H1 (cell line): ENCODE data around the gene TXNRD2. TPM values are rescaled to one million over a fixed set of nuclear protein-coding genes. Genes with fewer than 3 reads are reported as not detected.
A peak's percentile ranks its signal among the peaks of the same experiment; 100 is the strongest.

Experiments used
- CTCF ChIA-PET: fragments of 300-600 bp; sonication (Branson Sonifier 250); formaldehyde crosslinking; loops from one replicate; lab custom pipeline; 2021; ENCODE audit not compliant: partially characterized antibody; lab: Charles Lee
- POLR2A ChIA-PET: fragments of 300-600 bp; sonication (Branson Sonifier 250); formaldehyde crosslinking; loops from one replicate; lab custom pipeline; 2021; ENCODE audit warnings: inconsistent platforms; ENCODE audit not compliant: partially characterized antibody; lab: Charles Lee
- DNase-seq, 2 experiments: peaks; one replicate each; pipeline versions ENCODE4 v3.0.0 to v3.0.0-alpha.2; 2010 to 2022; ENCODE audit warnings: low spot score in 2 of 2, low read depth in 1 of 2, mixed read lengths in 1 of 2
- FAIRE-seq: peaks from 2 replicates; lab custom pipeline; 2011; peaks lifted over from hg19 to GRCh38; lab: Jason Lieb, UNC
- H2AFZ ChIP-seq: 2 replicates; pipeline ENCODE4 v1.8.1; 2012; ENCODE audit warnings: low read length, inconsistent platforms
- H2AK5ac ChIP-seq: 2 replicates; pipeline ENCODE4 v1.6.1; 2013; ENCODE audit warnings: low read depth, low read length
- H2BK120ac ChIP-seq: replicated peaks from 2 replicates; pipeline ENCODE3; 2013; ENCODE audit warnings: low read depth, low read length, inconsistent platforms
- H2BK12ac ChIP-seq: 2 replicates; pipeline ENCODE4 v1.6.1; 2013; ENCODE audit warnings: low read depth, low read length
- H2BK15ac ChIP-seq: 2 replicates; pipeline ENCODE4 v1.6.1; 2013; ENCODE audit warnings: low read length
- H2BK20ac ChIP-seq: 2 replicates; pipeline ENCODE4 v1.6.1; 2013; ENCODE audit warnings: low read length
- H2BK5ac ChIP-seq: 2 replicates; pipeline ENCODE4 v1.6.1; 2013; ENCODE audit warnings: low read depth, low read length
- H3K14ac ChIP-seq: 2 replicates; pipeline ENCODE4 v1.6.1; 2013; ENCODE audit warnings: inconsistent platforms; ENCODE audit not compliant: insufficient read length
- H3K18ac ChIP-seq: 2 replicates; pipeline ENCODE4 v1.6.1; 2013; ENCODE audit warnings: low read length; ENCODE audit errors: extremely low read depth
- H3K23ac ChIP-seq: 2 replicates; pipeline ENCODE4 v1.6.1; 2013; ENCODE audit warnings: inconsistent platforms; ENCODE audit not compliant: insufficient read length
- H3K23me2 ChIP-seq: 2 replicates; pipeline ENCODE4 v1.6.1; 2013; ENCODE audit warnings: low read depth, low read length
- H3K27ac ChIP-seq: 2 replicates; pipeline ENCODE4 v1.6.1; 2011; ENCODE audit warnings: low read depth, low read length, inconsistent platforms
- H3K27me3 ChIP-seq, 4 experiments: replicated peaks in 1 of 4; 1 replicate in 1 of 4; 2 replicates in 3 of 4; pipeline versions ENCODE4 v1.6.1 to v1.8.1; 2011 to 2013; ENCODE audit warnings: low read length in 3 of 4, mild to moderate bottlenecking in 3 of 4, inconsistent platforms in 2 of 4, mixed read lengths in 2 of 4, moderate library complexity in 1 of 4; ENCODE audit not compliant: control insufficient read depth in 3 of 4, insufficient read depth in 3 of 4; ENCODE audit errors: extremely low read depth in 1 of 4
- H3K36me3 ChIP-seq, 4 experiments: 2 replicates each; pipeline versions ENCODE4 v1.6.1 to v1.8.1; 2011 to 2013; ENCODE audit warnings: mild to moderate bottlenecking in 4 of 4, low read length in 3 of 4, moderate library complexity in 2 of 4, control low read depth in 1 of 4, inconsistent platforms in 1 of 4; ENCODE audit not compliant: insufficient read depth in 4 of 4, control insufficient read depth in 2 of 4
- H3K4ac ChIP-seq: replicated peaks from 2 replicates; pipeline ENCODE3; 2013; ENCODE audit warnings: low read length, low read depth, mixed read lengths, inconsistent platforms; ENCODE audit not compliant: insufficient read length
- H3K4me1 ChIP-seq, 4 experiments: replicated peaks in 1 of 4; 1 replicate in 1 of 4; 2 replicates in 3 of 4; pipeline versions ENCODE4 v1.6.1 to v1.8.1; 2011 to 2013; ENCODE audit warnings: low read length in 3 of 4, inconsistent platforms in 2 of 4, mixed read lengths in 1 of 4; ENCODE audit not compliant: insufficient read depth in 4 of 4, control insufficient read depth in 3 of 4
- H3K4me2 ChIP-seq, 2 experiments: 2 replicates each; pipeline versions ENCODE4 v1.6.1 to v1.8.1; 2011 to 2013; ENCODE audit warnings: low read depth in 2 of 2, low read length in 2 of 2, control low read depth in 1 of 2, inconsistent platforms in 1 of 2, mild to moderate bottlenecking in 1 of 2; ENCODE audit not compliant: insufficient read depth in 1 of 2
- H3K4me3 ChIP-seq, 4 experiments: fragments of 200-600, 300-600 bp in 1 of 4; sonication (generic), shearing (Covaris generic), sonication (Bioruptor Twin) in 1 of 4; 2 replicates each; pipeline versions ENCODE4 v1.5.1 to v1.8.1; 2011 to 2016; ENCODE audit warnings: low read length in 4 of 4, low read depth in 3 of 4, control low read depth in 2 of 4, inconsistent platforms in 2 of 4, mild to moderate bottlenecking in 2 of 4, mixed read lengths in 1 of 4, moderate library complexity in 1 of 4; ENCODE audit not compliant: insufficient read depth in 2 of 4; ENCODE audit errors: extremely low read depth in 1 of 4
- H3K56ac ChIP-seq: replicated peaks from 2 replicates; pipeline ENCODE3; 2013; ENCODE audit warnings: low read depth, mild to moderate bottlenecking, mixed read lengths, low read length, inconsistent platforms; ENCODE audit not compliant: insufficient read length
- H3K79me1 ChIP-seq: 2 replicates; pipeline ENCODE4 v1.6.1; 2013; ENCODE audit warnings: low read depth, low read length, control low read depth
- H3K79me2 ChIP-seq, 2 experiments: 2 replicates each; pipeline versions ENCODE4 v1.6.1 to v1.8.1; 2012 to 2013; ENCODE audit warnings: low read length in 2 of 2, mild to moderate bottlenecking in 2 of 2, inconsistent platforms in 1 of 2; ENCODE audit not compliant: insufficient read depth in 2 of 2, control insufficient read depth in 1 of 2
- H3K9ac ChIP-seq, 4 experiments: replicated peaks in 1 of 4; 1 replicate in 1 of 4; 2 replicates in 3 of 4; pipeline versions ENCODE4 v1.6.1 to v1.8.1; 2011 to 2013; ENCODE audit warnings: low read depth in 3 of 4, low read length in 3 of 4, control low read depth in 2 of 4, mild to moderate bottlenecking in 2 of 4, moderate library complexity in 2 of 4, inconsistent platforms in 1 of 4; ENCODE audit errors: extremely low read depth in 1 of 4
- H3K9me3 ChIP-seq, 2 experiments: 2 replicates each; pipeline versions ENCODE4 v1.6.1 to v1.8.1; 2012 to 2013; ENCODE audit warnings: mild to moderate bottlenecking in 2 of 2, moderate library complexity in 2 of 2, control low read depth in 1 of 2, inconsistent platforms in 1 of 2, low read depth in 1 of 2, low read length in 1 of 2, mixed read lengths in 1 of 2; ENCODE audit not compliant: insufficient read depth in 2 of 2
- H4K20me1 ChIP-seq, 2 experiments: replicated peaks in 1 of 2; 2 replicates each; pipeline versions ENCODE3 to v1.8.1; 2011 to 2013; ENCODE audit warnings: inconsistent platforms in 2 of 2, low read length in 2 of 2, mild to moderate bottlenecking in 1 of 2; ENCODE audit not compliant: insufficient read depth in 2 of 2, control insufficient read depth in 1 of 2
- H4K5ac ChIP-seq: 2 replicates; pipeline ENCODE4 v1.6.1; 2013; ENCODE audit warnings: low read length, low read depth, mixed read lengths, inconsistent platforms; ENCODE audit not compliant: insufficient read length
- H4K8ac ChIP-seq: 2 replicates; pipeline ENCODE4 v1.8.0; 2013; ENCODE audit warnings: mild to moderate bottlenecking, moderate library complexity, low read length, inconsistent platforms; ENCODE audit not compliant: insufficient read depth; ENCODE audit errors: extremely low read depth
- H4K91ac ChIP-seq: replicated peaks from 2 replicates; pipeline ENCODE3; 2013; ENCODE audit warnings: low read length, mixed read lengths, inconsistent platforms; ENCODE audit not compliant: insufficient read length
- BRCA1 ChIP-seq: IDR thresholded peaks from 2 replicates; pipeline ENCODE4 v1.6.1; 2012; ENCODE audit warnings: low read depth, low read length, improper control_type of control experiment
- WGBS, 2 experiments: shearing (Covaris generic) in 1 of 2; methylation state at CpG; one replicate each; pipeline versions ENCODE4 v1.1.6 to v1.1.7; 2013 to 2015; ENCODE audit warnings: low lambda C conversion rate in 2 of 2, mixed read lengths in 2 of 2, inconsistent platforms in 1 of 2, low coverage in 1 of 2, missing lambda C conversion rate in 1 of 2; ENCODE audit not compliant: insufficient replicate concordance in 2 of 2, insufficient coverage in 1 of 2, insufficient read length in 1 of 2; ENCODE audit errors: extremely low coverage in 1 of 2, missing lambda C conversion rate in 1 of 2; 5-methylcytosine and 5-hydroxymethylcytosine counted together
- polyA plus RNA-seq, 7 experiments: library from polyadenylated mRNA; depleted of rRNA in 3 of 7; stranded (reverse) in 5 of 7; unstranded in 2 of 7; fragments of >200 nt in 5 of 7; fragments of 200-250 nt in 2 of 7; gene quantifications; 1 replicate in 5 of 7; 2 replicates in 1 of 7; 4 replicates in 1 of 7; pipeline versions ENCODE4 v1.2.1 to v1.2.3, GENCODE V29; 2011 to 2013; ENCODE audit warnings: missing spikeins in 2 of 7, mixed read lengths in 2 of 7
- total RNA-seq: library from RNA; stranded (reverse); fragmentation: NEBNext Ultra II Directional; extraction: Animal tissue kit (Norgen Biotek cat#: 25700); gene quantifications from 2 replicates; pipeline ENCODE4 v1.2.1, GENCODE V29; 2021

Gene TXNRD2
- total and polyA plus RNA-seq, 2 of the 8 experiments (the other 6 are each of a cell fraction or from before 2014, with no cell fraction given), result 14.8 to 21.9 TPM

DNA sequence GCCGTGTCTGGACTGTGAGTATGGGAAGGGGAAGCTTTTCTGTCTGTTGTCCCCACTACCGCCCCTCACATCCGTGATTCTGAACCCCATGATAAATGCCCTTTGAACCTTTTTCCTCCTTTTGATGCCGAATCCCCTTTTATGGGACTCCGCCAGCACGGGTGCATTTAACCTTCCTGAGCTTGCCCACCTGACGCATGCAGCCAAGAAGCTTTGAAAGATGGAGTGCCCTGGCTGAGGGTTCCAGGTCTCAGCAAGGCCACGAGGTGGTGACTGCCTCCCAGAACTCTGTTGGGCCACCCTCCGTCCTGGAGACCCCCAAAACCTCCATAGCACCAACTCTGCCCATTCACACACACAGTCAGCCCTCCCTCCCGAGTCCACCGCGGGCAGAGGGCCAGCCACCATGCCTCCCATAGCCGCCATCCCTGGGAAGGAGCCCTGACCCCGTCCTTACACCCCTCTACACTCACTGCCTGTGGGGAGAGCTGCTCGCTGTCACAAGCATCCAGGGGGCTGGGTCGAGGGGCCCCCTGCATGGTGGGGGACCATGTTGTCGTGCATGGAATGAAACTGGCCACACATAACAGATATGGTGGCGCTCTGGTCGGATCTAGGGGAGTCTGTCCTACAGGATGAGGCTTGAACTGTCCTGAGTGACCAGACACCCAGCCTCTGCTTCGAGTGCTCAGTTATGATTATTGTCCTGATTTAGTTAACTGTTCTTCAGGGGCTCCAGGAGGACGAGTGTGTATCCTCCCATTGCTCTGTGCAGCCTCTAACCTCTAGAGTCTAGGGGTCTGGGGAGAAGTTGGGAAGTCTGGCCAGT, 868 bp downstream of the TXNRD2 start:
- CTCF ChIA-PET, result interaction anchor here (0.9 to 1.4 kb wide), 2 partner anchors 13 to 195 kb away, joined by 3 read pairs; no protein-coding TSS in a partner anchor
- FAIRE-seq, result no peak
- peak overlapping the region in 1 of 2 experiments; percentile 56; a peak in 3 of 4 replicates for H3K4me2 ChIP-seq

More for the DNA sequence above, 868 bp downstream of the TXNRD2 start:
- peaks cover 0 to 3% (median 0%) of the 10 kb centered on the region in 4 experiments; a peak in 1 of 7 replicates for H3K27me3 ChIP-seq
- no peak overlapping the region for H3K18ac ChIP-seq
- no peak overlapping the region for H2BK20ac ChIP-seq
- H3K79me1 ChIP-seq, result no peaks in the 10 kb centered on the region
- no peak overlapping the region for H2BK5ac ChIP-seq
- DNase-seq, result no peak
- no peak overlapping the region for H4K5ac ChIP-seq
- WGBS, 2 experiments, result 91% methylated on average over 21 of the region's 21 CpGs; no CpG with 5 or more reads in 1 of the 2 experiments
- peaks cover 4 to 9% (median 5%) of the 10 kb centered on the region in 4 experiments; a peak in 6 of 7 replicates for H3K4me1 ChIP-seq
- no peak overlapping the region for H4K8ac ChIP-seq
- H3K23ac ChIP-seq, result no peak overlapping the region
- H4K20me1 ChIP-seq, result no peaks in the 10 kb centered on the region
- no peaks in the 10 kb centered on the region for H3K36me3 ChIP-seq
- POLR2A ChIA-PET, result no interaction called here
- 0 out of 2 replicates have a peak, but pooled peaks cover 1% of the 10 kb centered on the region for H3K23me2 ChIP-seq
- no peaks in the 10 kb centered on the region for H3K9me3 ChIP-seq
- H3K56ac ChIP-seq, result no peak overlapping the region
- peak overlapping the region in 3 of 4 experiments; percentile 26 to 64 (median 34); a peak in 3 of 8 replicates for H3K4me3 ChIP-seq
- no peak overlapping the region for H3K14ac ChIP-seq
- H2BK15ac ChIP-seq, result peak overlapping the region; percentile 61; the same call in 1 of the 2 replicates
- H2BK12ac ChIP-seq, result no peak overlapping the region
- H2AFZ ChIP-seq, result no peak overlapping the region
- no peak overlapping the region for H3K4ac ChIP-seq
- no peak overlapping the region for H4K91ac ChIP-seq
- H2BK120ac ChIP-seq, result no peak overlapping the region
- H3K79me2 ChIP-seq, result no peaks in the 10 kb centered on the region
- no peak for TF ChIP-seq BRCA1
- no peak overlapping the region; a peak in 1 of 7 replicates for H3K9ac ChIP-seq
- H3K27ac ChIP-seq, result no peak overlapping the region
- no peak overlapping the region for H2AK5ac ChIP-seq
